NCI-H146 treated with DMSO at 0.1 percent for 48 hours (cell line): Measurements from ENCODE around the gene MARVELD3.
"Not testable (repeated sequence)": the region's sequence is repeated elsewhere in the genome, so short reads cannot be mapped to it uniquely, and the experiment has no call there.

Source experiments
- DNase-seq: peaks from one replicate; lab custom pipeline; 2025; ENCODE audit not compliant: unreplicated experiment; lab: John Stamatoyannopoulos, UW

The MARVELD3 gene

GRCh38 chr16:71671165-71671564, 45.2 kb downstream of the MARVELD3 start:
- DNase-seq: no peak

GRCh38 chr16:71672125-71672524, 46.1 kb downstream of the MARVELD3 start:
- no peak for DNase-seq

GRCh38 chr16:71672803-71673581, 47.0 kb downstream of the MARVELD3 start:
- no peak for DNase-seq

- DNase-seq: no peak
These were observed 47.6 kb downstream of the MARVELD3 start for GRCh38 chr16:71673582-71673973.

GRCh38 chr16:71674229-71674628, 48.2 kb downstream of the MARVELD3 start:
- DNase-seq: no peak

- no peak for DNase-seq
These were observed 49.4 kb downstream of the MARVELD3 start for GRCh38 chr16:71675380-71675779.

GRCh38 chr16:71676236-71676635, 50.3 kb downstream of the MARVELD3 start:
- DNase-seq: no peak

GRCh38 chr16:71681360-71681759, 55.4 kb downstream of the MARVELD3 start:
- no peak for DNase-seq

- DNase-seq: not testable (repeated sequence)
These were observed 58.3 kb downstream of the MARVELD3 start for GRCh38 chr16:71684280-71684679.
